NCI-H2196 treated with DMSO at 0.1 percent for 48 hours (cell line): ENCODE results near the gene GDAP1L1.
"Not testable (repeated sequence)": the region's sequence is repeated elsewhere in the genome, so short reads cannot be mapped to it uniquely, and the experiment has no call there.

ENCODE experiments used
- DNase-seq: peaks from one replicate; lab custom pipeline; 2025; ENCODE audit not compliant: unreplicated experiment; lab: John Stamatoyannopoulos, UW

The GDAP1L1 gene

DNA sequence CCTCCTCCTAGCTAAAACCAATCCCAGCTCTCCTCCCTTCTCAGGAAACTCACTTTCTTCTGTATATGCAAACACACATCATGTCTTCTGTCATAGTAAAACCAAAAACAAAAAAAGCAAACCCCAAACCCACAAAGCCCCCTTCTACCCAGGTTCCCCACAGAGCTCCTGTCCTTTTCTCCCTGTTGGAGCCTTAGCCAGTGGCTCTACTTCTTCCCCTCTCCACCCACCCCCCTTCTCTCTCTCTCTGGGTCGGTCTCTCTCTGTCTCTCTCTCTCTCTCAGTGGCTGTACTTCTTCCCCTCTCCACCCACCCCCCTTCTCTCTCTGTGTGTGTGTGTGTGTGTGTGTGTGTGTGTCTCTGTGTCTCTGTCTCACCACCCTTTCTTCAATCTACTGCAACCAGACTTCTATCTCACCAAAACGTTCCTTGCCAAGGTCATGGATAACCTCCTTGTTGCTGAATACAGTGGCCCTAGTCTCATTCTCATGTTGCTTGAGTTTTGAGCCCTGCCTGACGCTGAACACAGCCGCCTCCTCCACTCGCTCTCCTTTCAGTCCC is 27.9 kb upstream of the GDAP1L1 start:
- no peak for DNase-seq

DNA sequence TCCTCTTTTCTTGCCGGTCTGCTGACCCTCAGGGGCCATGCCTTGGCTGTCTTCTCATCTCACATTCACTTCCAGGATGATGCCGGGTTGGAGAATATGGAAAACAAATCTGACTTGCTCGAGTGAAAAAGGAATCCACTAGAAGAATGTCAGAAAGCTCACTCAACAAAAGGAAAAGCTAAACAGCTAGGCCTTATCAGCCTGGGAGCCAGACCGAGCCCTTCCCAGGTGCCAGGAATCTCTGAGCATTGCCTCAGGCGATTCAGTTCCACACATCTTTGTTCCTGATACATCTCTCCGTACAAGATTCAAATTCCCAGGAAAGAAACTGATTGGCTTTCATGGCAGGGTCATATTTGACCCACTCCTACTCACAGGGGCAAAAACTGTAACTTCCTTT is 27.3 kb upstream of the GDAP1L1 start:
- DNase-seq = no peak

DNA sequence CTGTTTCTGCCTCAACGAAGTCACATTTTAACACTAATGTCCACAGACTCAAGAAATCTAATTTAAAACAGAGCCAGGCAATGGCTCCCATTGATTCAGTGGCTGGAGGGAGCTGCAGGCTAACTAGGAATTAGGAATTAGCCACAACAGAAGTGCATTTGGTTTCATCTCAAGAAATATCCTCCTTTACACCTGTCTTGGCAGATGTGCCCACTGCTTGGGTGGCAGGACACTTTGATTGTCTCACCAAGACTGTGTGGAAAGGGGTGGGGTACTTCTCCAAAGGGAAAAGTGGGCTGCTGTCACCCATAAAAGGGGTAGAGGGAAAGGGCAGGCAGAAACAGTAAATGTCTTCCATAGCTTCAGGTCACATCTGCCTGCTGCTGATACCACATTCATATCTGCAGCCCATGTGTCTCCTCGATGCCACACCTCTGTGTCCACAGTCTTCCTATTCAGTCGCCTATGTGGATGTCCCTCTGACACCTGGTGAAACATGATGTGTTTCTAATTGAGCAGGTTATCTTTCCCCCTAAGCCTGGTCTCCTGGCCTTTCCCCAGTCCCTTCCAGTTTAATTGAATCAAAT is 25.6 kb upstream of the GDAP1L1 start:
- DNase-seq = no peak

DNA sequence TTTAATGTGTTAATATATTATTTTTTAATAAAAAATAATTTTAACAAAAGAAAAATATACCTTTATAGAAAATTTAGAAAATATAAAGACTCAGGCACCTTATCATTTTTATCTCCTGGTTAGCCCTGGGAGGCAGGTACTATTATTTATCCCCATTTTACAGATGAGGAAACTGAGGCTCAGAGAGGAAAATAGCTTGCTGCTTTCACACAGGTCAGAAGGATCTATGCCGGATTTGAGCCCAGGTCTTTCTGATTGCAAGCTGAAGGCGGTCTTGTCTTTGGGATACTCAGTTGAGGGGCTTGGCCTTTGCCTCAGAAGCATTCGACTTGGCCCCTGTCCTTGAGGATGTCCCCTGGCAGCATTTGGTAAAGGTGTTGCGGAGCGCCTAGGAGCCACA is 25.1 kb upstream of the GDAP1L1 start:
- DNase-seq = no peak

DNA sequence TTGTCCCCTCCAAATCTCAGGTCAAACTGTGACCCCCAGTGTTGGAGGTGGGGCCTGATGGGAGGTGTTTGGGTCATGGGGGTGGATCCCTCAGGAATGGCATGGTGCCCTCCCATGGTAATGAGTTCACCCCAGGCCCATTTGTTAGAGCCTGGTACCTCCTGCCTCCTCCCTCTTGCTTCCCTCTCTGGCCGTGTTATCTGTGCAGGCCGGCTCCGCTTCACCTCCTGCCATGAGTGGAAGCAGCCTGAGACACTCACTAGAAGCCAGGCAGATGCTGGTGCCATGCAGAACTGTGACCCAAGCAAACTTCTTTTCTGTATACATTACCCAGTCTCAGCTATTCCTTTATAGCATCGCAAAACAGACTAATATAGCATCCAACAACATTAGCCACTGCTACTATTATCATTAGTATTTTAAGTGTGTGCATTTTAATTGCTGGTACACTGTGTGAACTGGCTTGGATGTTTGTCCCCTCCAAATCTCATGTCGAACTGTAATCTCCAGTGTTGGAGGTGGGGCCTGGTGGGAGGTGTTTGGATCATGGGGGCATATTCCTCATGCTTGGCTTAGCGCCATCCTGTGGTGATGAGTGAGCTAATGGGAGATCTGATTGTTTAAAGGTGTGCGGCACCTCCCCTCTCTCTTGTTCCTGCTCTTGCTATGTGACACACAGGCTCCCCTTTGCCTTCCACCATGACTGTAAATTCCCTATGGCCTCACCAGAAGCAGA is 24.3 kb upstream of the GDAP1L1 start:
- no peak for DNase-seq

DNA sequence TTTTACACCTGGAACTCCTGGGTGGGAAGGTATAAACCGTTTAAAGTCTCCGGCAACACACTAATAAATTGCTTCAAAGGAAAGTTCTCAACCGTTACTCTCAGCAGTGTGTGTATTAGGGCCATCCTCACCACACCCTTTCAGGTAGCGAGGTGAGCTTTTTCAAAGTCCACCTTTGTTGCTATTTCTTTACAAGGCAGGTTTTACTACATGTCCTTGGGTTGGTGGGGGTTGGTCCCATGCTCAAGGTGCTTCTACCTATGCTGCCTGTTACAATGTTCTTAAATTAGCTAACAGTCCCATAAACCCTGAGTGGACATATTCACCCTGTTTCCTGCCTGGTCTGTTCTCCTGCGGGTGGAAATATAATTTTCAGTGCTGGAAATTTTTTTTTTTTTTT is 23.4 kb upstream of the GDAP1L1 start:
- DNase-seq = no peak

DNA sequence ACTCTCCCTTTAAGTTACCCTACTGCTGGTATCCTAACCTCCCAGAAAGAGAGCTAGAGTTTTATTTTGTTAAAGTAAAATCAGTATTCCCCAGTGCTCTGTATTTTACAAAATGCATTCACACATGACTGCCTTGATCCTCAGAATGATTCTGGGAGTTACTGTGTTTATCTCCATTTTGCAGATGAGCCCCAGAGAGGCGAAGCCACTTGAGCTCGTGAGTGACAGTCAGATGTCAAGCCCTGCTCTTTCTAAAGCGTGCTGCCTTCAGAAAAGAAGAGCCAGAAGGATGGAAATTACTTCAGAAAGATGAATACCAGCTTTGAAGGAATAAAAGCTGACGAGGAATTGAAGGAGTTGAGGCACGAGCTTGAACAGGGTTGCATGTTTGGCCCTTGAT is 22.5 kb upstream of the GDAP1L1 start:
- DNase-seq = no peak

DNA sequence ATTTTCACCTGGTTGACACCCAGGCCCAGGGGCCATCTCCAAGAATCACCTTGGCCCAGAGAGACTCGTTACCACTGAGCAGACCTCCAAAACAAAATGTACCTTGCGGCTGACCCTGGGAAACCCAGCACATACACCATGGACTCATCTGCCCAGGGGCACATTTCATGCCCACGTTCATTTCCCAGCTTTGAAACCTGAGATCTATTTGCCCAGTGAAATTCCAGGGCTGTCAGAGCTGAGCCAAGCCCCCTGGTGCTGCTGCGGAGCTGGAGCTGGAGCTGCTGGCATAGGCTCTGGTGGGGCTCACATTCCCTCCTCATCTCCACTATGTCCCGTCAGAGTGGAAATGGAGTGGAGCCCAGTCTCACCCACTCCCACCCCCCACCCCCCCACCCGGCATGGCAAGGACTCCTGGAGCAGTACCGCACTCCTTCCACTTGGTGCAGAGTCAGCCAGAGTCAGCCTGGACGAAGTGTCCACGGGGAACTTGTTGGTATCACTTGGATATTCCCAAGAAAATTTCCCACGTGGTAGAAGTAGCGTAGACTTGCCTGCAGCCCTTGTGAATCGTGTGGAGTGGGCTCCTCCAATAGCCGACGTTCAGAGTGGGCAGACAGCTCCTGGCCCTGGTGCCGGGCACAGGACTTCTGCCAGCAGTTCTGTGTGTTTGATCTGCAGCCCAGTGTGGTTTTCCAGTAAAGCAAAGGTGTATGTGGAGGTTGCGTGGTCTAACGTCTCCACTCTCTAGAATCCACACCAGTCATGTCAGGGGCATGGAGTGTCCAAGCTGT is 18.4 kb upstream of the GDAP1L1 start:
- no peak for DNase-seq

DNA sequence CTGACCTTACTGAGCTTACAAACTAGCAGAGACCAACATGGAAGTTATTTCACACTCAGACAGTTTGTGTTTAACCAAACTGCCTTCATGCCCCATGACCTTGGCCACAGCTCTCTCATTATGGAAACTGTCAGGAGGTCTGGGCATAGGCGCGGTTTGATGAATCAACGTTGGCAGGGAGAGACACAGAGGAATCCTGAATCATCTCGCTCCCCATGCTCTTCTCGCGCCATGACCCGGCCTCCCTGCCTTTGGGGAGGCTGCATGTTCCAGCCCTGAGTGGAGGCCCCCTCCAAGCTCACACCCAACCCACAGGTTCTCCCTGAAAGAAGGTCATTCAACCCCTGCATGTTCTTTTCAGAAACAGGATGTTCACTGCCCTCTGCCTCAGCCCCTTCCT is 15.9 kb upstream of the GDAP1L1 start:
- DNase-seq = no peak

DNA sequence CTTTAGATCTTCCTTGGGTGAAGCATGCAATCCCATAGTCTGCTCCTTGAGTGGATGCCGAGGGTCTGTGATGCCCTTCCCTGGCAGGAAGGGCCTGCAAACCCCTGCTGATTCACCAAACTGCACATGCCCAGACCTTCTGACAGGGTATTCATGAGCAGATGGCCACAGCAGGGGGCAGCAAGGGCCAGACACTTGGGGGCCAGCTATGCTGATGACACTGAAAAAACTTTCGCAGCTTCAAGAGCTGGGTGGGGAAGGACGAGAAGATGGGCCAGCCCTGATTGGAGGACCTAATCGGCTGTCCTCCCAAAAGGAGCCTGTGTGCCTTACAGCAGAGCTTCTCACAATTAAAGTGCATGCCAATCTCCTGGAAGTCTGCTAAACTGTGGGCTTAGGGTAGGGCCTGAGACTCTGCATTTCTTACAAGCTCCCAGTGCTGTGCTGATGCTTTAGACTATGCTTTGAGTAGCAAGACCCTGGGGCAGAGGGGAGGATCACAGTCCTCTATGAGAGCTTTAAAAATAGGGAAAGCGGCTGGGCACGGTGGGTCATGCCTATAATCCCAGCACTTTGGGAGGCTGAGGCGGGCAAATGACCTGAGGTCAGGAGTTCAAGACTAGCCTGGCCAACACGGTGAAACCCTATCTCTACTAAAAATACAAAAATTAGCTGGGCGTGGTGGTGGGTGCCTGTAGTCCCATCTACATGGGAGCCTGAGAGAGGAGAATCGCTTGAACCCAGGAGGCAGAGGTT is 15.2 kb upstream of the GDAP1L1 start:
- DNase-seq = no peak

DNA sequence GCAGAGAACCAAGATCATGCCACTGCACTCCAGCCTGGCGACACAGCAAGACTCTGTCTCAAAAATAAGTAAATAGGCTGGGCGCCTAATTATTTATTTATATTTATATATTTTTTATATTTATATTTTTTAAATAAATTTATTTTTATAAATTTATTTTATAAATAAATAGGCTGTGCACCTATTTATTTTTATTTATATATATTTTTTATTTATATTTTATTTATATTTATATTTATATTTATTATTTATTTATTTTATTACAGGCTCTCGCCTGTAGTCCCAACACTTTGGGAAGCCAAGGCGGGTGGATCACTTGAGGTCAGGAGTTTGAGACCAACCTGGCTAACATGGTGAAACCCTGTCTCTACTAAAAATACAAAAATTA is 14.6 kb upstream of the GDAP1L1 start:
- DNase-seq = not testable (repeated sequence)

DNA sequence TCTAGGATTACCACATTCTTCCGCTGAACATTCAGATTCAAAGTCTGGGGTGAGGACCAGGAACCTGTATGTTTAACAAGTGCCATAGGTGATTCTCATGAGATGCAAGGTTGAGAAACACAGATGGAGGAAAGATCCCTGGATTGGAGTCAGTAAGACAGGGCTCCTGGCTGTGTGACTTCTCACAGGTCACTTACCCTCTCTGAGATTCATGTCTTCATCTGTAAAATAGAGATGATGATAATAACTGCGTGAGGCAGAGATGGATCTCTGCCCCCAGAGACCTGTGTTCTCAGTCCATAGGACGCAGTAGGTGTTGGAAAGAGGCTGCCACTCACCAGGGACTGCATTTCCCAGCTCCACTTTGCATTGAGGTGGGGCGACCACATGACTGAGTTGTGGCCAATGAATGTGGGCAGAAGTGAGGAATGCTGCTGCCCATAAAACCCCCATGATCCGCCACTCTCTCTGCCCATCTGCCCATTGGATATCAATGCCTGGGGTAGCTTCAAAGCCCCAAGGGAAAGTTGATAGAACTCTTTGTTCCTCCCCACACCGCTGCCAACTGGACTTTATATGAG is 13.6 kb upstream of the GDAP1L1 start:
- DNase-seq = no peak

DNA sequence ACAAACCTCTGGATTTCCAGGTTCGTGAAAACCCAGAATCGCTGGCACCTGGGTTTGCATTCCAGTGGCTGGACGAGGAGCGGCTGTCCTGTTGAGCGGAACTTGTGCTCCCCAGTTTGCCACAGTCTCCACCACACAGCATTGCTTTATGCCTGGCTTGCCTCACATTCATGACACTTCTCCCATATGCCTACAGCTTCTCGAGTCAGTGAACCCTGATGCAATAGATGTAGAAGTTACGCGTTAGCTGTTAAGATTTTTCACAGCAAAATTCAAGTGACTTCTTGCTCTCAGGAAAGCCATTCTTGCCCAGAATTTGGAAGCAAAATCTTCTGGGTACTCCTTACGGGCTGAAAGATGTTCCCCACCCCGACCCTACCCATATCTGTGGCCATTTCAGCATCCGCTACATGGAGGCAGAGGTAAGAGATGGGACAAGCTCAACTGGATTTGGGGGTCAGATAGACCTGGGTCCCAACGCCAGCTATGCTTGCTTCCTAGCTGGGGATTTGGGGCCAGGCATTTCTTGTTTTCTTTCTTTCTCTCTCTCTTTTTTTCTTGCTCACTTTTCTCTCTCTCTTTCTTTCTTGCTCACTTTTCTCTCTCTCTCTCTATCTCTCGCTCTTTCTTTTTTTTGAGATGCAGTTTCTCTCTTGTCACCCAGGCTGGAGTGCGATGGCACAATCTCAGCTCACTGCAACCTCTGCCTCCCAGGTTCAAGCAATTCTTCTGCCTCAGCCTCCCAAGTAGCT is 12.4 kb upstream of the GDAP1L1 start:
- DNase-seq = no peak

DNA sequence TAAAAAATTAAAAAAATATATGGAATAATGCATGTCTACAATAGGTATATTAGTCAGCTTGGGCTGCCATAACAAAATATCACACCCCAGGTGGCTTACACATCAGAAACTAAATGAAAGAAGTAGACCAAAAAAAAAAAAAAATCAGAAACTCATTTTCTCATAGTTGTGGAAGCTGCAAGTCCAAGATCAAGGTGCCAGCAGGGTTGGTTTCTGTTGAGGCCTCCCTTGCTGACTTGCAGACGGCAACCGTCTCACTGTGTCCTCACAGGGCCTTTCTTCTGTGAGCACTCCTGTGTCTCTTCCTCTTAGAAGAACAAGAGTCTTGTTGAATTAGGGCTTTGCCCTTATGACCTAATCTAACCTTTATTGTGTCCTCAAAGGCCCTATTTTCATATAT is 11.4 kb upstream of the GDAP1L1 start:
- DNase-seq = no peak

DNA sequence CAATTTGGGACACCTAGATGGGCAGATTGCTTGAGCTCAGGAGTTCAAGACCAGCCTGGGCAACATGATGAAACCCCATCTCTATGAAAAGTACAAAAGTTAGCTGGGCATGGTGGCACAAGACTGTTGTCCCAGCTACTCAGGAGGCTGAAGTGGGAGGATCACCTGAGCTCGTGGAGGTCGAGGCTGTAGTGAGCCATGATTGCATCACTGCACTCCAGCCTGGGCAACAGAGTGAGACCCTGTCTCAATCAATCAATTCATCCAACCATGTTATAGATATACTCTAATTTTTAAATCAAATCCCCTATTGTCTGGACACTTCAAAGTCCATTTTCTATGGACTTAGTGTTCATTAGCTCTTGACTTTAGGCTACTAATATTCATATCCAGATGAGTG is 10.3 kb upstream of the GDAP1L1 start:
- not testable (repeated sequence) for DNase-seq

DNA sequence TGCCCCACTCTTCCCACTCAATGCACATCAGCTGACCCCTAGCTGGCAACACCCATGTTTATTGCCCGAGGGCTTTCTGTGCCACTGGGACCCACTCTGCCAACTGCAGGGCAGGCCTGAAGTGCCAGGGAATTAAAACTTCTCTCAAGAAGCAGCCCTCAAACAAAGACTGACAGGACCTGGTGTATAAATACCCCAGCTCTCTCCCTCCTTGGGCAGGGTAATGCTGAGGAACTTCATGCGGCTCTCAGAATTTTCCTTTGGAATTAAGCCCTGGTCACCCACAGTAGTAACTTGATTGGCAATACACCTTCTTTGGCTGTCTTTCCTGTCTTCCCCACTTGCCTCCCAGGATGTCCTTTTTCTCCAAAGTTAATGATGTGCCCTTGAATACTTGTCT is 5.3 kb upstream of the GDAP1L1 start:
- DNase-seq = no peak

DNA sequence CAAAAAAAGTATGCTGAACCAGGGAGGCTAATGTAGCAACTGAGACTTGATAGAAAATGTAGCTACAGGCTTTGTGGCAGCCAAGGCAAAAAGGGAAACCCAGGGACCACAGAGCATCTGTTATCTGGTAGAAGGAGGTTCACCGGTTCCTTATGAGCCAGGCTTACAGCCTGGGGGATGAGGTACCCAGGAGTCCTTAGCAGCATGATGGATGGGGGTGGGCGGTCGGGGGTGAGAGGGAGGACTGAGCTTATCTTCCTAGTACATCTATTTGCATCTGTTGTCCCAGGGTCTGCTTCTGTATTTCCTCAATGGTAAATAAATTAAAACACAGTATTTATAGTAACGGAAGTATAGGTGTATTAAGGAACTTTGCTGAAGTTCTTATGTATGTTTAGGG is 1.1 kb upstream of the GDAP1L1 start:
- no peak for DNase-seq

DNA sequence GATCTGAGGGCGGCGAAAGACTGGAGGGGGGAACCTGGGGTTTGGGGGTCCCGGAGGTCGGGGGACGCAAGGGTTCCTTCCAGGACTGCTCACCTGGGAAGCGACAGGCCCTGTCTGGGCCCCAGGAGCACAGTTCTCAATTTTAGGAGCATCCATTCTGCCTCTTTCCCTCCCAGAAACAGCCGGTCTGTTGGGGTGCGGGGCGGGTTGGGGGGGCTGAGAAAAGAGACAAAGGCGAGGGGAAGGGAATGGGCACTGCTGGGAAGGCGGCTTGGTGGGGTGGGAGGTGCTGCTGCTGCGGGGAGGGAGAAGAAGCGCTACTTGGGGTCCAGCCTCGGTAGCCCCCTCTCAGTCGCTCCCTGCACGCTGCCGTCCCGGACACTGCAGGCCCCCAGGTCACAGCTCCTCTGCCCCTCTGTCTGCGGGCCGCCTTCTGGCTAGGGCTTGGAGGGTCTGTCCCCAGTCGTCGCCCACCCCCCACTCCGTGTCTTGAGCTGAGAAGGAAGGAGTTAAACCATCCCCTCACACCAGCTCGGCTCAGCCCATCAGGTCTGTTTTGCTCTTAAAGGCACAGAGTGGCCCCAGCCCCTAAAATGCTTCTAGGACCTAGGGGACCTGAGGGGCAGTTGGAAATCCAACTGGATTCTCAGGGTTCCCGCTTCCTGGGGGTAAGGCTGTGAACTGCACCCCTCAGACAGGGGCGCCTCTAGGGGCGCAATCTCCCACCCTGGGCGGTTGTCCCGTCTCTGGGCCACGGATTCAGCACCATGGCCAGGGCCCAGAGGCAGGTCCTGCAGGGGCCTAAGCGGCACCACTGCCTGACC is 690 bp downstream of the GDAP1L1 start:
- no peak for DNase-seq

DNA sequence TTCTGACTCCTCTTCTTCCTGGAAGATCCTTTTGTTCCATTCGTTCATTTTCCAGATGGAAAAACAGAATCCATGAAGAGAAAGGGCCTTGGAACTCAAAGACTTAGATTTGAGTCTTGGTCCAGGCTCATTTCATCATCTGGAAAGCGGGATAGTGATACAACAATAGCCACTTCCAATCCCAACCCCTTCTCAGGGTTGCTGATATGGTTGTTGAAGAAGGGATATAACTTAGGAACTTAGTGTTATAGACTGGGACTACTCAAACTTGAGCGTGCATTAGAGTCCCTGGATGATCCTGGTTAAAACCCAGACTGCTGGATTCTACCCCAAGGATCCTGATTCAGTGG is 1.3 kb downstream of the GDAP1L1 start:
- no peak for DNase-seq
